ENCODE measurements around the gene TIMM13.
"Not testable (repeated sequence)": the region's sequence is repeated elsewhere in the genome, so short reads cannot be mapped to it uniquely, and the experiment has no call there.

Gene TIMM13

GRCh38 chr19:2394054-2394441 lies 33.3 kb downstream of the TIMM13 start:
- TF ChIP-seq, protein P1, sequence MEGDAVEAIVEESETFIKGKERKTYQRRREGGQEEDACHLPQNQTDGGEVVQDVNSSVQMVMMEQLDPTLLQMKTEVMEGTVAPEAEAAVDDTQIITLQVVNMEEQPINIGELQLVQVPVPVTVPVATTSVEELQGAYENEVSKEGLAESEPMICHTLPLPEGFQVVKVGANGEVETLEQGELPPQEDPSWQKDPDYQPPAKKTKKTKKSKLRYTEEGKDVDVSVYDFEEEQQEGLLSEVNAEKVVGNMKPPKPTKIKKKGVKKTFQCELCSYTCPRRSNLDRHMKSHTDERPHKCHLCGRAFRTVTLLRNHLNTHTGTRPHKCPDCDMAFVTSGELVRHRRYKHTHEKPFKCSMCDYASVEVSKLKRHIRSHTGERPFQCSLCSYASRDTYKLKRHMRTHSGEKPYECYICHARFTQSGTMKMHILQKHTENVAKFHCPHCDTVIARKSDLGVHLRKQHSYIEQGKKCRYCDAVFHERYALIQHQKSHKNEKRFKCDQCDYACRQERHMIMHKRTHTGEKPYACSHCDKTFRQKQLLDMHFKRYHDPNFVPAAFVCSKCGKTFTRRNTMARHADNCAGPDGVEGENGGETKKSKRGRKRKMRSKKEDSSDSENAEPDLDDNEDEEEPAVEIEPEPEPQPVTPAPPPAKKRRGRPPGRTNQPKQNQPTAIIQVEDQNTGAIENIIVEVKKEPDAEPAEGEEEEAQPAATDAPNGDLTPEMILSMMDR (IDR thresholded peaks at IDR 0.05), result no peak

DNA sequence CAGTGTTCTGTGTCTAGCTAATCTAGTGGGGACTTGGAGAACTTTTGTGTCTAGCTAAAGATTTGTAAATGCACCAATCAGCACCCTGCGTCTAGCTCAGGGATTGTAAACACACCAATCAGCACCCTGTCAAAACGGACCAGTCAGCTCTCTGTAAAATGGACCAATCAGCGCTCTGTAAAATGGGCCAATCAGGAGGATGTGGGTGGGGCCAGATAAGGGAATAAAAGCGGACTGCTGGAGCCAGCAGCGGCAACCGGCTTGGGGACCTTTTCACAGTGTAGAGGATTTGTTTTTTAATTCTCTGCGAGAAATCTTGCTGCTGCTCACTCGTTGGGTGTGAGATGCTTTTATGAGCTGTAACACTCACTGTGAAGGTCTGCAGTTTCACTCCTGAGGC lies 34.5 kb downstream of the TIMM13 start:
- peaks cover 0 to 21% of the 10 kb centered on the region in 2 donors for H3K27me3 ChIP-seq
- H3K27ac ChIP-seq, H3K9me3 ChIP-seq, H3K4me3 ChIP-seq, DNase-seq, H3K36me3 ChIP-seq: not testable (repeated sequence)
- intact Hi-C loops (cut with DNase I; ENCODE audit: low total_unique reads), result loop anchor here (5.0 kb wide), 2 partner anchors 156 to 241 kb away; partner anchors contain the start of genes AP3D1, PLEKHJ1 and SF3A2
- H3K4me1 ChIP-seq, result peaks cover 0 to 11% (median 0%) of the 10 kb centered on the region in 4 donors

More at GRCh38 chr19:2394054-2394441, 33.3 kb downstream of the TIMM13 start:
- H3K36me3 ChIP-seq, result no peaks in the 10 kb centered on the region
- peaks cover 0 to 11% (median 0%) of the 10 kb centered on the region in 4 donors for H3K4me1 ChIP-seq
- intact Hi-C loops (cut with DNase I; ENCODE audit: low total_unique reads), result loop anchor here (5.0 kb wide), 2 partner anchors 157 to 242 kb away; partner anchors contain the start of genes AP3D1, PLEKHJ1 and SF3A2
- no peaks in the 10 kb centered on the region for H3K9me3 ChIP-seq
- peak overlapping the region; percentile 18 to 29 for H3K4me3 ChIP-seq
- H3K27me3 ChIP-seq, result peaks cover 0 to 18% of the 10 kb centered on the region in 2 donors
- DNase-seq, result no peak
- peak overlapping the region; percentile 23 to 48 for H3K27ac ChIP-seq

DNA sequence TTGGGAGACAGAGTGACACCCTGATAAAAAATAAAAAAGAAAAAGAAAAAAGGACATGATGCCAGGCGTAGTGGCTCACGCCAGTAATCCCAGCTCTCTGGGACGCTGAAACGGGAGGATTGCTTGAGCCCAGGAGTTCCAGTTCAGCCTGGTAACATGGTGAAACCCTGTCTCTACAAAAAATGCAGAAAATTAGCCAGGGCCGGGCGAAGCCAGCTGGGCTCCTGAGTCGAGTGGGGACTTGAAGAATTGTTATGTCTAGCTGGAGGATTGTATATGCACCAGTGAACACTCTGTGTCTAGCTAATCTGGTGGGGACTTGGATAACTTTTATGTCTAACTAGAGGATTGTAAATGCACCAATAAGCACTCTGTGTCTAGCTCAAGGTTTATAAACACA lies 35.0 kb downstream of the TIMM13 start:
- no peak overlapping the region for H3K27ac ChIP-seq
- no peaks in the 10 kb centered on the region for H3K9me3 ChIP-seq
- peaks cover 0 to 11% (median 0%) of the 10 kb centered on the region in 4 donors for H3K4me1 ChIP-seq
- peaks cover 0 to 24% of the 10 kb centered on the region in 2 donors for H3K27me3 ChIP-seq
- H3K4me3 ChIP-seq, result no peak overlapping the region
- TF ChIP-seq, protein P1 (IDR thresholded peaks at IDR 0.05), result no peak
- no peak for DNase-seq
- intact Hi-C loops (cut with DNase I; ENCODE audit: low total_unique reads), result loop anchor here (5.0 kb wide), 2 partner anchors 155 to 240 kb away; partner anchors contain the start of genes AP3D1, PLEKHJ1 and SF3A2
- no peaks in the 10 kb centered on the region for H3K36me3 ChIP-seq

DNA sequence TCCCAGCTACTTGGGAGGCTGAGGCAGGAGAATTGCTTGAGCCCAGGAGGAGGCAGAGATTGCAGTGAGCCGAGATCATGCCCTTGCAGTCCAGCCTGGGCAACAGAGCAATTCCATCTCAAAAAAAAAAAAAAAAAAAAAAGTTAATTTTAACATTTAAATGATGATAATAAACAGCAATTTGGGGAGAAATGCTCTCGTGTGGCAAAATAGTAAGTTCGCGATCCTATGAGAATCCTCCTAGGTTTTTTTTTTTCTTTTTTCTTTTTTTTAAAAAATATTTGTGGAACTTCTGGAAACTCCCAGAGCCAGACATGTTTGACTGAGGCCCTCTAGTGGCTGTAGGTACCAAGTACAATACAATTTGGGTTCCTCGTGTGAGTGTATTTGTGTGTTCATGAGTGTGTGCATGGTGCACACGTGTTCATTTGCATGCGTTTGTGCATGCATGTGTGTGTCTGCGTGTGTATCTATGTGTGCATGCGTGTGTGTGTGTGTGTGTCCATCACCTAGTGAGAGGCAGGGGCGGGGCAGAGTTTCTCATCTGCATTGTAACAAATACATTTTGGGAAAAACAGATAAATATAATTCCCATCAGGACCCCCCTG lies 36.2 kb downstream of the TIMM13 start:
- H3K4me1 ChIP-seq, result peaks cover 0 to 11% (median 0%) of the 10 kb centered on the region in 4 donors
- H3K4me3 ChIP-seq, result no peak overlapping the region
- no peak overlapping the region for H3K27ac ChIP-seq
- intact Hi-C loops (cut with DNase I; ENCODE audit: low total_unique reads), result loop anchor here (5.0 kb wide), 2 partner anchors 154 to 239 kb away; partner anchors contain the start of genes AP3D1, PLEKHJ1 and SF3A2
- TF ChIP-seq, protein P1 (IDR thresholded peaks at IDR 0.05), result peak; percentile 72 to 75
- DNase-seq, result no peak
- H3K36me3 ChIP-seq, result no peaks in the 10 kb centered on the region
- H3K27me3 ChIP-seq, result peaks cover 0 to 29% of the 10 kb centered on the region in 2 donors
- no peaks in the 10 kb centered on the region for H3K9me3 ChIP-seq

DNA sequence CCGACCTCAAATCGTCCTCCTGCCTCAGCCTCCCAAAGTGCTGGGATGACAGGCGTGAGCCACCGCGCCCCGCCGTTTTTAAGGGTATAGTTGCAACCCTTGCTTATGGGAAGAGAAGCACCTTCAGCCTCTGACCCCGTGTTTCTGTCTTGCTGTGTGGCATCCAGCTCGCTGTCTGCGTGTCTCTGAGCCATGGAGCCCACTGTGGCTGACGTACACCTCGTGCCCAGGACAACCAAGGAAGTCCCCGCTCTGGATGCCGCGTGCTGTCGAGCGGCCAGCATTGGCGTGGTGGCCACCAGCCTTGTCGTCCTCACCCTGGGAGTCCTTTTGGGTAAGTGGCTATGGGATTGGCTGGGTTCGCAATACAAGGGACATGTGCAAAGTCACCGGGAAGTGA lies 37.8 kb downstream of the TIMM13 start:
- Histone ChIP-seq H3K27me3 (peaks cover 0 to 40% of the 10 kb centered on the region in 2 donors), H3K27ac (no peak overlapping the region), H3K36me3 (no peaks in the 10 kb centered on the region), H3K4me1 (peaks cover 0 to 7% (median under 1%) of the 10 kb centered on the region in 4 donors), H3K4me3 (no peak overlapping the region), H3K9me3 (no peaks in the 10 kb centered on the region)
- intact Hi-C loops (cut with DNase I; ENCODE audit: low total_unique reads), result no loop called here
- DNase-seq, result no peak
- TF ChIP-seq, protein P1 (IDR thresholded peaks at IDR 0.05), result no peak

Measured in tibial artery (tissue), 4 donors.